GM12892 (cell line): ENCODE measurements around the gene TMEM222. TPM values are rescaled to one million over a fixed set of nuclear protein-coding genes. Genes with fewer than 3 reads are reported as not detected.
A peak's percentile ranks its signal among the peaks of the same experiment; 100 is the strongest.
"Not testable (repeated sequence)": the region's sequence is repeated elsewhere in the genome, so short reads cannot be mapped to it uniquely, and the experiment has no call there.

ENCODE experiments used
- DNase-seq: peaks from one replicate; pipeline ENCODE4 v3.0.0; 2011; ENCODE audit not compliant: insufficient read length
- FAIRE-seq: peaks from 2 replicates; lab custom pipeline; 2011; peaks lifted over from hg19 to GRCh38; lab: Jason Lieb, UNC
- POLR2A ChIP-seq: IDR thresholded peaks from 2 replicates; pipeline ENCODE4 v1.6.1; 2011; ENCODE audit warnings: low read depth, low read length, control low read depth
- POLR2AphosphoS5 ChIP-seq: IDR thresholded peaks from 2 replicates; pipeline ENCODE4 v1.6.1; 2011; ENCODE audit warnings: low read depth, low read length, control low read depth
- TAF1 ChIP-seq: IDR thresholded peaks from 2 replicates; pipeline ENCODE4 v1.6.1; 2011; ENCODE audit warnings: low read depth, mild to moderate bottlenecking, control low read depth, low read length, borderline replicate concordance
- polyA plus RNA-seq: library from polyadenylated mRNA; unstranded; fragments of >200 nt; gene quantifications from one replicate; pipeline ENCODE4 v1.2.1, GENCODE V29; 2012; ENCODE audit warnings: missing spikeins, inconsistent platforms; ENCODE audit not compliant: missing spikeins

The TMEM222 gene
- polyA plus RNA-seq: 18.3 TPM

- peak; percentile 99 for DNase-seq
- TF ChIP-seq POLR2AphosphoS5: peak; percentile 87
- peak; percentile 90 for TF ChIP-seq POLR2A
- TF ChIP-seq TAF1: peak; percentile 63; the same call in 1 of the 2 replicates
- FAIRE-seq: peak; percentile 94
Observed at GRCh38 chr1:27321813-27322568, at the start of gene TMEM222. TMEM222 (plus strand) TSS chr1:27322163; CDS start chr1:27322198, 35 bp downstream.

GRCh38 chr1:27274204-27274603 is 47.8 kb upstream of the TMEM222 start:
- TF ChIP-seq POLR2AphosphoS5 (no peak), POLR2A (no peak), TAF1 (no peak)
- DNase-seq: no peak
- FAIRE-seq: no peak

- DNase-seq (no peak), FAIRE-seq (no peak)
- TF ChIP-seq POLR2AphosphoS5: no peak
- TF ChIP-seq POLR2A: no peak
- TF ChIP-seq TAF1: no peak
Observed at GRCh38 chr1:27275696-27276095, 46.3 kb upstream of the TMEM222 start.

- TF ChIP-seq TAF1 (no peak), POLR2AphosphoS5 (no peak), POLR2A (no peak)
- FAIRE-seq (peak; percentile 74), DNase-seq (peak; percentile 69)
Observed at GRCh38 chr1:27284425-27285273, 37.3 kb upstream of the TMEM222 start.

GRCh38 chr1:27285274-27285660 is 36.7 kb upstream of the TMEM222 start:
- TF ChIP-seq POLR2A (no peak), TAF1 (no peak), POLR2AphosphoS5 (no peak)
- no peak for FAIRE-seq
- DNase-seq: no peak

- DNase-seq: not testable (repeated sequence)
Observed at GRCh38 chr1:27285821-27286220, 36.1 kb upstream of the TMEM222 start.

GRCh38 chr1:27289125-27289524 is 32.8 kb upstream of the TMEM222 start:
- DNase-seq, FAIRE-seq: not testable (repeated sequence)

More at GRCh38 chr1:27285821-27286220, 36.1 kb upstream of the TMEM222 start:
- FAIRE-seq: not testable (repeated sequence)

GRCh38 chr1:27290581-27290980 is 31.4 kb upstream of the TMEM222 start:
- no peak for DNase-seq
- TF ChIP-seq POLR2AphosphoS5 (no peak), POLR2A (no peak), TAF1 (no peak)
- no peak for FAIRE-seq

- TF ChIP-seq TAF1: no peak
- no peak for TF ChIP-seq POLR2AphosphoS5
- TF ChIP-seq POLR2A: no peak
- FAIRE-seq (no peak), DNase-seq (no peak)
Observed at GRCh38 chr1:27292106-27292505, 29.9 kb upstream of the TMEM222 start.

- no peak for TF ChIP-seq POLR2AphosphoS5
- TF ChIP-seq POLR2A: no peak
- FAIRE-seq (no peak), DNase-seq (no peak)
Observed at GRCh38 chr1:27293915-27294314, 28.0 kb upstream of the TMEM222 start.

GRCh38 chr1:27296773-27297291 is 25.1 kb upstream of the TMEM222 start:
- DNase-seq: peak; percentile 48
- TF ChIP-seq POLR2A (no peak), POLR2AphosphoS5 (no peak), TAF1 (no peak)
- peak; percentile 92 for FAIRE-seq

GRCh38 chr1:27297903-27298302 is 24.1 kb upstream of the TMEM222 start:
- DNase-seq (no peak), FAIRE-seq (no peak)
- TF ChIP-seq TAF1 (no peak), POLR2A (no peak), POLR2AphosphoS5 (no peak)
